AG20443 (cell line): ENCODE measurements around the gene NCOA6.

ENCODE experiments used
- DNase-seq: peaks from one replicate; pipeline ENCODE4 v3.0.0; 2012; ENCODE audit warnings: low spot score, mixed read lengths

NCOA6 gene

DNA sequence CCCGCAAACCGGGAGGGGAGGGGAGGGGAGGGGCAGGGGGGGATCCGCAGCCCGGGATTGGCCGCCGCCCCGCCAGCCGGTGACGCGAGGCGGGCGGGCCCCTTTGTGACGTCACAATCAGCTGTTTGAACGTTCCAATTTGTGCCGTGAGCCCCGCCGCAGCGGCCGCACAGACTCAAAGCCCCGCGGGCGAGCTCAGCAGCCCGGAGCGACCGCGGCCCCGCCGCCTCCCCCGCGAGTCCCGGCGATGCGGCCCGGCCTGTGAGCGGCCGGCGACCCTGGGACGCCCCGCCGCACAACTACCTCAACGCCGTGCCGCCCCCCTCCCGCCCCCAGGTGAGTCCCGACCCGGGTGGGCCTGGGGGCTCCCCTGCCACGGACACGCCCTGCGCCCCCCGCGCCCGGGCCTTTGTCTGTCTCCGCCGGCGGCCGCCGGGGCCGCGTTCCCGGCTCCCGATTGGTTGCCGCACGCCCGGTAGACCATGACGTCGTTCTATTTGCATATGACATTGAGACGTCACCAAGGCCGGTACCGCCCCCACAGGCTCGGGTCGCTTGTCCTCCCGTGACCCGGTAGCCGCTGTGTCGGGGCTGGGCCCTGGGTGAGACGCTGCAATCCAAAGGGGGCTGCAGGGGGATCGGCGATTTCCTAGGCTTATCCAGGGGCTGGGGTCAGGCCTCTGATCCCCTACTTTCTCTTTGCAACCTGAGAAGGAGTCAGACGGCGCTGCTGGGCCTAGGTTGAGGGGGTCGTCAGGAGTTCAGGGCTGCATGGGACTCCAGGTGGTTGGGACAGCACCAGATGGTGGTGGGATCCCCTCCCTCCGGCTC lies 121.1 kb downstream of the NCOA6 start, which contains the start of gene TP53INP2:
TP53INP2 (plus strand) TSS at position 168 of the 831 bp plus-strand sequence. CDS start 4,396 bp downstream, outside the sequence.
- peak; percentile 96 for DNase-seq

DNA sequence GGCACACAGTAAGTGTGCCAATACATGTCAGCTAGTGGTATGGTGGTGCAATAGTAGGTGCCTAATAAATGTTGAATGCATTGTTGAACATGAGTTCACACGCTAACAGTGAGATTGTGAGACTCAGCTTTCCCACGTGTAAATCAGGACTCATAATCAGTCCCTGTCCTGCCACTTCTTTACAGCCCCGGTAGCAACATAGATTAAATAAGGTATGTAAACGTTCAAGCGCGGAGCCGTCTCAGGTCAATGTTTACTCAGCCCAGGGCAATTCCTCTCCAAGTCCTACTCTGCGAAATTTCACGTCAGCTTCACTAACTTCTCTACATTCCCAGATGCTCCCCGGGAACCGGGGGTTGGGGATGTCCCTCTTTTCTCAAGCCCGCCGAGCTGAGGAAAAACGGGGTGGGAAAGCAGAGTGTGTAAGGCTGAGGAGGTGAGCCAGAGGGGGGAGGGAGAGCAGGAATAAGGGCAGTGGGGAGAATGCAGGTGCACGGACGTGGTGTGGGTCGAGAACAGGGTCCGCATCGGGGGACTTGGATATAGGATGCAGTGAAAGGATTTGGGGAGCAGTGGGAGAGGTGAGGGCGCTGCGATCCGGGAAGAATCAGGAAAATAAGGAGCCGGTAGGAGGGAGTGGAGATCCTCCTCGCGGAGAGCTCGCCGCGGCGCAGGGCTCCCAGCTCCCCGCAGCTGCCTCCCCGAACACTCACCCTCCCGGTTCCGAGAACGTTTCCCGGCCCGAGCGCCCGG lies 121.9 kb downstream of the NCOA6 start:
- DNase-seq, result no peak

DNA sequence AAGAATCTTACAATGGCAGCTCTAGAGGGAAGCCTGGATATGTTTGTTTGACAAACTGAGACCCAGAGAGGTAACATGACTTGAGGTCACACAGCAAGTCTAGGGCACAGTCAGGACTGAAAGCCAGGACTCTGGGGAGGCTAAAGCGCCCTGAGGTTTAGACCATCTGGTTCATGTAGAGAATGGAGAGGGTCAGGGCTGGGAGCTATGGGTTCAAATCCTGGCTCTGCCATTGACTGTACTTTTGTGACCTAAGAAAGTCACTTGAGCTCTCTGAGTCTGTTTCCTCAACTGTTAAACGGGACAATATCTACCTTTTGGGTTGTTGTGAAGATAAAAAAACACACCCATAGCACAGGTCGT lies 122.4 kb downstream of the NCOA6 start:
- DNase-seq, result no peak

DNA sequence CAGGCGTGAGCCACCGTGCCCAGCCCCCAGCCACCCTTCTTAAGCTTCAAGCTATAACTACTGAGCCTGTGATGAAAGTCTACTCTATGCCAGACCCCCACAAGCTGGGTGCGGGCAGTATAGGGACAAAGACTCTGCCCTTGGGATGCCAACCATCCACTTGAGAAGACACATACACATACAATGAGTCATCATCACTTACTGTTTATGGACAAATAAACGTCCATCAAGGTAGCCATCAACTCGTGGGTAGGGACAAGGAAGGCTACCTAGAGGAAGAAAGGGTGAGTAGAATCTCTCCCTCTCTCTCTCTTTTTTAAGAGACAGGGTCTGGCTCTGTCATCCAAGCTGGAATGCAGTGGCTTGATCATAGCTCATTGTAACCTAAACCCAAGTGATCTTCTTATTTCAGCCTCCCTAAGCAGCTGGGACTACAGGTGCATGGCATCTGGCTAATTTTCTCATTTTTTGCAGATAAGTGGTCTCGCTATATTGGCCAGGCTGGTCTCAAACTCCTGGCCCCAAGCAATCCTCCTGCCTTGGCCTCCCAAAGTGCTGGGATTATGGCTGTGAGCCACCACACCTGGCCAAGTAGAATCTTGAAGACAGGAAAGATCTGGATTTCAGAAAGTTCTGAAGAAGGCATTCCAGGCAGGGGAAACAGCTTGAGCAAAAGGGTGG lies 123.9 kb downstream of the NCOA6 start:
- DNase-seq, result no peak

DNA sequence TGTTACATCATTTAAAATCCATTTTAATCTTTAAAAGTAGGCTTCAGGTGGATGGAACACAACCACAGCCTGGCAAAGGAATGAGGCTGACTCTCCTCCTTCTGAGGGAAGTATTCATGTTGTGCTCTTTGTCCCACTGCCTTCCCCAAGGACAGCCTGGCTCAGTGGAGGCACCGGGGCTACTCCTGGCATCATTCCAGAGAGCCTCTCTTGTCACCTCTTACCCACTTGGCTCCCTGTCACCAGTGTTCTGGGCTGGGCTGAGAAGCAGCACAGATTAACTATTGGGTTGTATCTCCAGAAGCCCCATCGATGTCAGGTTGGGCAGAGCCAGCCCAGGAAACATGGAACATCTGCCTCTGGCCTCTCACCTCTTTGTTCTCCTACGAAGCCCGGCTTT lies 132.0 kb downstream of the NCOA6 start:
- no peak for DNase-seq

DNA sequence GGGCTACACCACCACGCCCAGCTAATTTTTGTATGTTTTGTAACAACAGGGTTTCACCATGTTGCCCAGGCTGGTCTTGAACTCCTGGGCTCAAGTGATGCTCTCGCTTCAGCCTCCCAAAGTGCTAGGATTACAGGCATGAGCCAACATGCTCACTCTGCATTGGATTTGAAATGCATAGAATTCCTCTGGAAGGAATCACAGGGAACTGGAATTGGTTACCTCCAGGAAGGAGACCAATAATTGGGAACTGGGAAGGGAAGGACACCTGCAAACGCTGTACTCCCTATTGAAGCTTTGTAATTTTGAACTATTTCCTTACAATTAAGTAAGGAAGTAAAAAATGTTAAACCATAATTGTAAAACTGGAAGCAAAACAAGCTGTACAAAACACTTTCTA lies 133.6 kb downstream of the NCOA6 start:
- no peak for DNase-seq

DNA sequence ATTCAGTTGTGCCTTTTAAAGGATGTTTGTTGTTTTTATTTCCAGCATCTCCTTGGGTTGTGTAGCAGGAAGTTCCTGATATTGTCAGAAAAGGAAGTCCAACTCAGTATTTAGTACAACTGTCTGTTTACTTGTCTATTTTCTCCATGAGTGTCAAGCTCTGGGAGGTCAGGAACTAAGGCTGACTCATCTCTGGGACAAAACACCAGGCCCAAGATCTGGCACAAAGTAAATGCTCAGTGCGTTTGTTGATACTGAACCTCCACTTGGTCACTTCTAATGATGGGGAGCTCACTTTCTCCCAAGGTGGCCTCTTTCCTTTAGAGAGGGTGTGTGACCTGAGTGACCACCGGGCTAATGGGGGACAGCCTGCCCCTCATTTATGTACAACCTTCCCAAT lies 136.0 kb downstream of the NCOA6 start:
- DNase-seq, result no peak

DNA sequence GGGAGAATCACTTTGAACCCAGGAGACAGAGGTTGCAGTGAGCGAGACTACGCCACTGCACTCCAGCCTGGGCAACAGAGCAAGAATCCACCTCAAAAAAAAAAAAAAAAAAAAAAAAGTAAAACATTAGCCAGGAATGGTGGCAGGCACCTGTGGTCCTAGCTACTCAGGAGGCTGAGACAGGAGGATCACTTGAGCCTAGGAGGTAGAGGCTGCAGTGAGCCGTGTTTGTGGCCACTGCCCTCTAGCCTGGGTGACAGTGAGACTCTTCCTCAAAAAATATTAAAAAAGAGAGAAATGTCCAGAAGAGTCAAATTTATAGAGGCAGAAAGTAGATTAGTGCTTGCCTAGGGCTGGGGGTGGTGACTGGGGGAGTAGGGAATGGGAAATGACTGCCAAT lies 141.8 kb downstream of the NCOA6 start:
- DNase-seq, result no peak

DNA sequence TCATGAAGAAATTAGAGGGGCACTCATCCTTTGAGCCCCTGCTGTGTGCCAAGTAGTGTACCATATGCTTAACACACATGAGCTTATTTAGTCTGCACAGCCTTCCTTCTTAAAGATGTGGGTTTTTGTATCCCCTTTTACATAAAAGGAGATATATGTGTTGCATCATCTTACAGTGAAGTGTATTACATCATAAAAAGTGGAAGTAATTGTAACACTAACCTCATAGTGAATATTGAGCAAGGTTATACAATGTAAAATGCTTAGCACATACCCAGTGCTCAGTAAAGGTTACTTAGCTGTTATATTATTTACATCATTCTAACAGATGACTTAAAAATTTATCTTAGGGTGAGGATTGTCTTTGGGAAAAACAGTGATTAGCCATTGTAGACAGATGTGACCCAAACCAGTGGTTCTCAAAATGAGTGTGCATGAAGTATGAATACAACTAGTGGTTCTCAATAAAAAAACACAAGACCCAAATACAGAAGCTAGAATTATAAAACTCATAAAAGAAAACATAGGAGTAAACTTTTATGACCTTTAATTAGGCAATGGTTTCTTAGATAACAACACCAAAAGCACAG lies 144.8 kb downstream of the NCOA6 start:
- no peak for DNase-seq

DNA sequence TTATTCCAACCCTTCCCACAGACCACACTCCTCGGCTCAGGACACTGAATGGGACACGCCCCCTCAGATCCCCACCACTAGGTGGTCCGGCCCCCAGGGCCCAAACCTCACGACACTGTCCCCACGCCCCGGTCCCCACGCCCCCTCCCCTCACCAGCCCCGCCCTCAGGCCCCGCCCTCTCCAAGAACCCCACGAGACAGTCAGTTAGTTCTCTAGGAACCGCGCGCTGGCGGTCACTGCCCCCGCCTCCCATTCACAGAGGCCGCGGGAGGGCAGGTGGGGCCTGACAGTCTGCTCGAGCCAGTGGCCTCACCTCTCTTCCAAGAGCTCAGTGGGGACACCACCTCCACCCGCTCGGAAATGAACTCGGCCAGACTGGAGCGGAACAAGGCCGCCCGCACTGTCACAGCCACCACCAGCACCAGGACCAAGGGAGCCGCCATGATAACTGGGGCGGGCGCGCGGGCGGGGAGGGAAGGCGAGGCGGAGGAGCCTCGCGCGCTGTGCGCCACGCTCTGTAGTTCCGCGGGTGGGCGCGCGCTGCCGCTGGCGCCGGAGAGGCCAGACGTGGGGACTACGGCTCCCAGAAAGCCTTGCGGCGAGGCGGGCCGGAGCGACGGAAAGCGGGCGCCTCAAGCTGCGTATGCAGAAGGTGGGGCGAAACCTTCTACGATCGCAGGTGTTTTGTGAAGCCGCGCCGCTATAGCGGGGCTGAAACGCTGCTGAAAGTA lies 148.6 kb downstream of the NCOA6 start, which contains the start of gene PIGU:
PIGU (minus strand) TSS at position 451 of the 732 bp plus-strand sequence; CDS start at position 444, 7 bp downstream.
- DNase-seq, result peak; percentile 98

DNA sequence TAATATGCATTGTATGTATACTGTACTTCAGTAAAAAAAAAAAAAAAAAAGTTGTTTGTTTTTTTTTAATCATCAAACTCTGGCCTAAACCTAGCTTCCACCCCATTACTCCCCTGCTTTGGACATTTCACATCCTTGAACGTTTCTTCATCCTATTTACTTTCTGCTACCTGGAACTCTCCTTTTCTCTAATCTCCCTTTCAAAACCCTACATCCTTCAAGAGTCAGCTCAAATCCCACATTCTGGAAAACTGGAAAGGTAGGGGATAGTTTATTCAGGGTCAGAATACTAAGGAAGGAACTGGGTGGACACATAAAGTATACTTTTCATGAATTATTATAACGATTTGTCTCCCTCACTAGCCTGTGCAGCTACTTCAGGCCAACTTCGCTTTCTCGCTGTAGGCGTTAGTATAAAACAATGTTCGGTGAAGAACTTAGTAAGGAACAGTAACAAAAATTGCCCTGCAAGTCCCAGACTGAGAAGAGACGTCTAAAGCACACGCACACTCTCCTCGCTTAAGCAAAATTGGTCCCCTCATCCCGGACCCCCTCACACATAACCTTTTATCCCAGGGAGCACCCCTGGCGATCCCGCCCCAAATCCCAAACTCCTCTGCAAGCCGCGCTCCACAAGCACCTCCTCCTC lies 149.3 kb downstream of the NCOA6 start:
- DNase-seq, result no peak

DNA sequence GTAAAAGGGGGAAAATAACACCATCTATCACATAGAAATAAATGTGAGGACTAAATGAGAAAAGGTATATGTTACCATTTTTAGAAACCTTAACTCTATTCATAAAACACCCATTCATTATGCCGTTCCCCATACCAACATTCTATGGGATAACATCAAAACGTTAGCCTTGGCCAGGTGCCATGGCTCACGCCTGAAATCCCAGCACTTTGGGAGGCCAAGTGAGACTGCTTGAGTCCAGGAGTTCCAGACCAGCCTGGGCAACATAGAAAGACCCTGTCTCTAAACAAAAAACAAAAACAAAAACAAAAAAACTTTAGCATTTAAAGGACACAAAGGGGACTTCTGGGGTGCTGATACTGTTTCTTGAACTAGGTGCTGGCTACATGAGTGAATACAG lies 149.9 kb downstream of the NCOA6 start:
- no peak for DNase-seq

DNA sequence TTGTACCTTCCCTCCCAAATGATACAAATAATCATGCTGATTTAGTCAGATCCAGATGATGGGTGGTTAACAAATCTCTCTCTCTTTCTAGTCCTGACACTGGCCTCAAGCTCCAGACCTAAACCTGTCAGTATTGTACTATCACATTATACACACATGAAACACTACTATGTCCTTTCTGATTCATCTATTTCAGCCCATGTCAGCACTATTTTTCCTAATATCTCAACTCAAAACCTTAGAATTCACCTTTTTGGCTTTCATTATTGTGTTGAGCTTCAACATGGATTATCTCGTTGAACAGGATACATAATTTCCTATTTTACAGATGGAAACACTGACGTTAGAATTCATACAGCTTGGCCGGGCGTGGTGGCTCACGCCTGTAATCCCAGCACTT lies 152.0 kb downstream of the NCOA6 start:
- no peak for DNase-seq

DNA sequence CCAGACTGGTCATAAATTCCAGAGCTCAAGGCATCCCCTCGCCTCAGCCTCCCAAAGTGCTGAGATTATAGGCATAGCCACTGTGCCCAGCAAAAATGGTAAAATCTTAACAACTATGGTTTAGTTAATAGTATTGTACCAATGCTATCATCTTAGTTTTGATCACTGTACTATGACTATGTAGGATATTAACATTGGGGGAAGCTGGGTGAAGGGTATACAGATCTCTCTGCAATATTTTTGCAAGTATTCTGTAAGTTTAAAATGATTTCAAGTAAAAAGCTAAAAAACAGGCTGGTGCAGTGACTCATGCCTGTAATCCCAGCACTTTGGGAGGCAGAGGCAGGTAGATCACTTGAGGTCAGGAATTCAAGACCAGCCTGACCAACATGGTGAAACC lies 156.4 kb downstream of the NCOA6 start:
- DNase-seq, result no peak
